B cell (primary cell): ENCODE results near the gene QRFPR. TPM values are rescaled to one million over a fixed set of nuclear protein-coding genes. Genes with fewer than 3 reads are reported as not detected.

Source experiments
- ATAC-seq: fragments of 200-7000 bp; cut with Tn5 transposase; one replicate; pipeline ENCODE4 v1.10.0; 2021; ENCODE audit warnings: low read depth, mild to moderate bottlenecking, moderate number of reproducible peaks, moderate library complexity
- CTCF ChIA-PET: fragments of 350-600 bp; sonication (Branson Sonifier 250); formaldehyde crosslinking; loops from one replicate; lab custom pipeline; 2021; ENCODE audit warnings: antibody characterized with exemption, inconsistent platforms; lab: Charles Lee
- POLR2A ChIA-PET: fragments of 350-600 bp; sonication (Branson Sonifier 250); formaldehyde crosslinking; loops from one replicate; lab custom pipeline; 2021; ENCODE audit warnings: antibody characterized with exemption; lab: Charles Lee
- DNase-seq: peaks from one replicate; pipeline ENCODE4 v3.0.0; 2013
- H2AFZ ChIP-seq: 2 replicates; pipeline ENCODE4 v1.6.1; 2012; ENCODE audit warnings: mild to moderate bottlenecking, low read depth, low read length; ENCODE audit not compliant: insufficient read depth, poor library complexity, severe bottlenecking
- H3K27ac ChIP-seq, 2 donors: 1 replicate in 1 of 2; 2 replicates in 1 of 2; pipeline ENCODE4 v1.5.1; 2012 to 2013; ENCODE audit warnings: low read length in 2 of 2, mild to moderate bottlenecking in 2 of 2, moderate library complexity in 1 of 2
- H3K27me3 ChIP-seq, 4 experiments: fragments of 200-600 bp in 1 of 4; sonication (generic) in 1 of 4; replicated peaks in 1 of 4; 1 replicate in 2 of 4; 2 replicates in 2 of 4; pipeline versions ENCODE4 v1.6.1 to v1.7.0; 2013 to 2016; ENCODE audit warnings: low read length in 3 of 4, mild to moderate bottlenecking in 2 of 4, mixed read lengths in 1 of 4, moderate library complexity in 1 of 4; ENCODE audit not compliant: insufficient read depth in 4 of 4, control insufficient read depth in 3 of 4; ENCODE audit errors: control extremely low read depth in 1 of 4
- H3K36me3 ChIP-seq, 2 experiments: replicated peaks in 1 of 2; 1 replicate in 1 of 2; 2 replicates in 1 of 2; pipeline versions ENCODE4 v1.6.1 to v1.7.1; 2013; ENCODE audit warnings: low read length in 1 of 2; ENCODE audit not compliant: insufficient read depth in 2 of 2, control insufficient read depth in 1 of 2; ENCODE audit errors: control extremely low read depth in 1 of 2, extremely low read depth in 1 of 2
- H3K4me1 ChIP-seq, 2 donors: fragments of 200-600 bp in 1 of 2; sonication (generic) in 1 of 2; 1 replicate in 1 of 2; 2 replicates in 1 of 2; pipeline versions ENCODE4 v1.5.1 to v1.6.1; 2013 to 2017; ENCODE audit warnings: low read length in 2 of 2; ENCODE audit not compliant: control insufficient read depth in 2 of 2, insufficient read depth in 2 of 2
- H3K4me2 ChIP-seq: replicated peaks from 2 replicates; pipeline ENCODE3; 2012; ENCODE audit warnings: mild to moderate bottlenecking, low read depth, low read length; ENCODE audit not compliant: poor library complexity, severe bottlenecking
- H3K4me3 ChIP-seq, 5 experiments: fragments of 200-600 bp in 1 of 5; sonication (generic) in 1 of 5; 1 replicate in 3 of 5; 2 replicates in 2 of 5; pipeline versions ENCODE4 v1.5.1 to v1.7.0; 2011 to 2016; ENCODE audit warnings: low read length in 4 of 5, mild to moderate bottlenecking in 4 of 5, low read depth in 2 of 5, control low read depth in 1 of 5, moderate library complexity in 1 of 5; ENCODE audit not compliant: insufficient read depth in 1 of 5; ENCODE audit errors: control extremely low read depth in 1 of 5, extremely low read depth in 1 of 5
- H3K79me2 ChIP-seq: fragments of 200-600 bp; sonication (generic); one replicate; pipeline ENCODE4 v1.6.0; 2016; ENCODE audit warnings: low read length; ENCODE audit not compliant: control insufficient read depth, insufficient read depth
- H3K9ac ChIP-seq: fragments of 200-600 bp; sonication (generic); 2 replicates; pipeline ENCODE4 v1.6.1; 2017; ENCODE audit warnings: mild to moderate bottlenecking, low read length, moderate library complexity
- H3K9me3 ChIP-seq, 3 donors: one replicate each; pipeline versions ENCODE4 v1.6.1 to v1.7.1; 2013; ENCODE audit warnings: low read length in 2 of 3; ENCODE audit not compliant: control insufficient read depth in 2 of 3, insufficient read depth in 1 of 3; ENCODE audit errors: control extremely low read depth in 1 of 3
- H4K20me1 ChIP-seq: 2 replicates; pipeline ENCODE4 v1.6.0; 2012; ENCODE audit warnings: mild to moderate bottlenecking, low read length; ENCODE audit not compliant: insufficient read depth, control insufficient read depth, poor library complexity, severe bottlenecking
- H3K27ac Mint-ChIP-seq: one replicate; pipeline ENCODE4 v1.8.0; 2021; ENCODE audit warnings: mixed read lengths
- H3K27me3 Mint-ChIP-seq: one replicate; pipeline ENCODE4 v1.8.0; 2021; ENCODE audit warnings: mixed read lengths
- H3K4me1 Mint-ChIP-seq: one replicate; pipeline ENCODE4 v1.8.0; 2021; ENCODE audit warnings: mixed read lengths
- H3K4me3 Mint-ChIP-seq: one replicate; pipeline ENCODE4 v1.8.0; 2021; ENCODE audit warnings: mixed read lengths
- H3K9me3 Mint-ChIP-seq: one replicate; pipeline ENCODE4 v1.8.0; 2022; ENCODE audit warnings: mixed read lengths; ENCODE audit not compliant: insufficient read depth
- CTCF ChIP-seq: fragments of 200-600 bp; IDR thresholded peaks from one replicate; pipeline ENCODE4 v1.8.0; 2022; ENCODE audit warnings: antibody characterized with exemption, mild to moderate bottlenecking
- EZH2 ChIP-seq: IDR thresholded peaks from 2 replicates; pipeline ENCODE4 v1.6.1; 2012; ENCODE audit warnings: borderline replicate concordance, low read depth, mild to moderate bottlenecking, moderate library complexity, low read length; ENCODE audit not compliant: insufficient read depth, poor library complexity, severe bottlenecking
- WGBS: methylation state at CpG from one replicate; pipeline ENCODE4 v1.1.5; 2013; ENCODE audit warnings: missing lambda C conversion rate; ENCODE audit not compliant: insufficient coverage; 5-methylcytosine and 5-hydroxymethylcytosine counted together
- intact Hi-C: fragments of 100-400 bp; cut with micrococcal nuclease; formaldehyde crosslinking; loops from one replicate; pipeline ENCODE4 v1.10.0; 2022
- polyA plus RNA-seq: library from polyadenylated mRNA; depleted of rRNA; stranded (reverse); fragments of >200 nt; gene quantifications from 2 replicates; pipeline ENCODE4 v1.2.3, GENCODE V29; 2012
- total RNA-seq, 2 donors: library from RNA; stranded (reverse); fragments of 120-200 nt in 1 of 2; gene quantifications; 1 replicate in 1 of 2; 2 replicates in 1 of 2; pipeline versions ENCODE4 v1.2.3 to v1.2.4, GENCODE V29; 2013 to 2022

The QRFPR gene
- total and polyA plus RNA-seq, 2 donors (not counting 1 experiment from before 2014, with no cell fraction given), result not detected

GRCh38 chr4:121283319-121283718 is 97.5 kb downstream of the QRFPR start:
- WGBS, result 100% methylated on average over 1 of the region's 1 CpG
- Mint-ChIP-seq H3K27ac (no peak overlapping the region), H3K27me3 (peaks cover 9% of the 10 kb centered on the region), H3K4me3 (no peak overlapping the region), H3K4me1 (no peaks in the 10 kb centered on the region), H3K9me3 (no peaks in the 10 kb centered on the region)
- H3K4me3 ChIP-seq, result no peak overlapping the region
- no peaks in the 10 kb centered on the region for H3K4me1 ChIP-seq
- no peaks in the 10 kb centered on the region for H4K20me1 ChIP-seq
- no peak for ATAC-seq
- no peak overlapping the region for H3K4me2 ChIP-seq
- H3K9me3 ChIP-seq, result peaks cover 0 to 18% (median 0%) of the 10 kb centered on the region in 3 donors
- H3K36me3 ChIP-seq, result no peaks in the 10 kb centered on the region
- H2AFZ ChIP-seq, result no peak overlapping the region
- H3K79me2 ChIP-seq, result no peaks in the 10 kb centered on the region
- ChIA-PET CTCF (no interaction called here), POLR2A (no interaction called here)
- H3K9ac ChIP-seq, result no peak overlapping the region
- no peak for DNase-seq
- intact Hi-C loops, result no loop called here
- TF ChIP-seq CTCF, result no peak
- TF ChIP-seq EZH2, result no peak
- no peak overlapping the region for H3K27ac ChIP-seq
- peaks cover 0 to 4% (median 0%) of the 10 kb centered on the region in 4 experiments for H3K27me3 ChIP-seq

- no peaks in the 10 kb centered on the region for H3K9me3 Mint-ChIP-seq
- no peaks in the 10 kb centered on the region for H3K4me1 ChIP-seq
- no peak overlapping the region for H2AFZ ChIP-seq
- no peak for DNase-seq
- POLR2A ChIA-PET, result no interaction called here
- no peak overlapping the region for H3K4me3 ChIP-seq
- no peak for ATAC-seq
- no peak overlapping the region for H3K4me3 Mint-ChIP-seq
- H3K36me3 ChIP-seq, result no peaks in the 10 kb centered on the region
- intact Hi-C loops, result no loop called here
- H3K27me3 Mint-ChIP-seq, result peaks cover 15% of the 10 kb centered on the region
- H3K27ac Mint-ChIP-seq, result no peak overlapping the region
- no peak overlapping the region for H3K4me2 ChIP-seq
- no peaks in the 10 kb centered on the region for H3K4me1 Mint-ChIP-seq
- no peaks in the 10 kb centered on the region for H3K79me2 ChIP-seq
- H3K9me3 ChIP-seq, result peaks cover 0 to 18% (median 0%) of the 10 kb centered on the region in 3 donors
- TF ChIP-seq EZH2 (no peak), CTCF (no peak)
- CTCF ChIA-PET, result no interaction called here
- no CpG with 5 or more reads among the region's 1 CpG for WGBS
- H4K20me1 ChIP-seq, result no peaks in the 10 kb centered on the region
- H3K27me3 ChIP-seq, result peaks cover 0 to 4% (median 0%) of the 10 kb centered on the region in 4 experiments
- no peak overlapping the region for H3K9ac ChIP-seq
- H3K27ac ChIP-seq, result no peak overlapping the region
These were observed 100.4 kb downstream of the QRFPR start for GRCh38 chr4:121280425-121280824.
